Loucy (cell line): ENCODE data around the gene MRPS31.

Experiments
- CTCF ChIP-seq: fragments of 200-600 bp; sonication (generic); conservative IDR thresholded peaks from 2 replicates; pipeline ENCODE4 v1.5.1; 2014; ENCODE audit warnings: mild to moderate bottlenecking, antibody characterized with exemption, low read length
- EZH2phosphoT487 ChIP-seq: fragments of 200-600 bp; IDR thresholded peaks from 2 replicates; pipeline ENCODE4 v1.6.1; 2018; ENCODE audit warnings: antibody characterized with exemption, mild to moderate bottlenecking, moderate library complexity, borderline replicate concordance

DNA sequence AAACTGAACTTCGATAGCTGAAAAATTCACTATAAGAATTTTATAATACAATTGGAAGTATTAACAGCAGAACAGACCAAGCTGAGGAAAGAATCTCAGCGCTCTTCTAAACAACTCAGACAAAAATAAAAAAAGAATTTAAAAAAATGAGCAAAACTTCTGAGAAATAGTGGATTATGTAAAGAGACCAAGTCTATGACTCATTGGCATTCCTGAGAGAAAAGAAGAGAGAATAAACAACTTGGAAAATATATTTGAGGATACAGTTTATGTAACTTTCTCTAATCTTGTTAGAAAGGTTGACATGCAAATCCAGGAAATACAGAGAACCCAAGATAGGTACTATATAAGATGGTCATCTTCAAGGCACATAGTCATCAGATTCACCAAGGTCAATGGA is 43.8 kb upstream of the MRPS31 start:
- TF ChIP-seq CTCF, result no peak
- no peak for TF ChIP-seq EZH2phosphoT487
